Panc1 (cell line): Measurements from ENCODE around the gene C19orf81. TPM values are rescaled to one million over a fixed set of nuclear protein-coding genes. Genes with fewer than 3 reads are reported as not detected.
"Not testable (repeated sequence)": the region's sequence is repeated elsewhere in the genome, so short reads cannot be mapped to it uniquely, and the experiment has no call there.

Experiments used
- ATAC-seq: fragments of 200-7000 bp; cut with Tn5 transposase; 2 replicates; pipeline ENCODE4 v1.9.1; 2020; ENCODE audit warnings: mild to moderate bottlenecking, moderate library complexity
- BruUV-seq: library from RNA; stranded (reverse); fragments of 400-500 nt; replicated peaks from 2 replicates; lab custom pipeline; 2021; lab: Mats Ljungman, UMichigan
- CTCF ChIA-PET: fragments of 300-600 bp; sonication (Branson Sonifier 250); formaldehyde crosslinking; loops from one replicate; lab custom pipeline; 2022; ENCODE audit warnings: antibody characterized with exemption; lab: Charles Lee
- POLR2A ChIA-PET: fragments of 300-600 bp; sonication (Branson Sonifier 250); formaldehyde crosslinking; loops from one replicate; lab custom pipeline; 2022; ENCODE audit warnings: antibody characterized with exemption; lab: Charles Lee
- DNase-seq: peaks from one replicate; pipeline ENCODE4 v3.0.0-alpha.2; 2010; ENCODE audit warnings: low read depth, low spot score
- H3K27ac ChIP-seq: 2 replicates; pipeline ENCODE4 v1.5.1; 2011; ENCODE audit warnings: mild to moderate bottlenecking, low read length, inconsistent platforms
- H3K27me3 ChIP-seq: fragments of 200-500 bp; sonication (Bioruptor generic); 2 replicates; pipeline ENCODE4 v1.6.0; 2014; ENCODE audit warnings: low read length, inconsistent platforms; ENCODE audit not compliant: control insufficient read depth, insufficient read depth
- H3K36me3 ChIP-seq: fragments of 200-500 bp; sonication (Bioruptor generic); 2 replicates; pipeline ENCODE4 v1.5.1; 2014; ENCODE audit warnings: inconsistent platforms, mild to moderate bottlenecking, low read length, moderate library complexity; ENCODE audit not compliant: control insufficient read depth, insufficient read depth
- H3K4me1 ChIP-seq: 2 replicates; pipeline ENCODE4 v1.5.1; 2011; ENCODE audit warnings: inconsistent platforms, mild to moderate bottlenecking, low read length, moderate library complexity; ENCODE audit not compliant: control insufficient read depth, insufficient read depth
- H3K4me3 ChIP-seq, 2 experiments: 2 replicates each; pipeline ENCODE4 v1.5.1; 2011 to 2012; ENCODE audit warnings: low read depth in 2 of 2, low read length in 2 of 2, mild to moderate bottlenecking in 2 of 2, inconsistent platforms in 1 of 2, moderate library complexity in 1 of 2
- H3K9me3 ChIP-seq: fragments of 200-500 bp; sonication (Bioruptor generic); 2 replicates; pipeline ENCODE4 v1.5.1; 2014; ENCODE audit warnings: low read depth, mild to moderate bottlenecking, inconsistent platforms, low read length, moderate library complexity; ENCODE audit not compliant: control insufficient read depth, insufficient read depth
- POLR2AphosphoS5 ChIP-seq: IDR thresholded peaks from 2 replicates; pipeline ENCODE4 v1.6.1; 2012; ENCODE audit warnings: mild to moderate bottlenecking, low read depth, low read length, moderate library complexity
- TCF7L2 ChIP-seq: IDR thresholded peaks from 2 replicates; pipeline ENCODE4 v1.6.1; 2011; ENCODE audit warnings: mild to moderate bottlenecking, low read depth, low read length, inconsistent platforms
- in situ Hi-C: cut with HindIII; loops from 2 replicates; pipeline ENCODE4 v1.10.0; 2016; ENCODE audit warnings: low sequenced_read_pairs, low pct_unique_long_range_greater_than_20kb
- intact Hi-C: fragments of 100-400 bp; cut with micrococcal nuclease; formaldehyde crosslinking; loops from one replicate; pipeline ENCODE4 v1.10.0; 2022; ENCODE audit not compliant: unreplicated experiment
- total RNA-seq: library from RNA; stranded (reverse); gene quantifications from one replicate; pipeline ENCODE4 v1.2.1, GENCODE V29; 2021; ENCODE audit not compliant: unreplicated experiment
- TF ChIP-seq, protein P1 (sequence below), 2 experiments: IDR thresholded peaks; 2 replicates each; pipeline ENCODE4 v1.6.1; 2011 to 2012; ENCODE audit warnings: low read depth in 2 of 2, control low read depth in 1 of 2, low read length in 1 of 2, mild to moderate bottlenecking in 1 of 2, moderate library complexity in 1 of 2; ENCODE audit not compliant: insufficient read depth in 1 of 2
- TF ChIP-seq, protein P2 (sequence below): fragments of 450-650 bp; IDR thresholded peaks from 2 replicates; pipeline ENCODE4 v1.5.1; 2017; ENCODE audit warnings: mild to moderate bottlenecking

The C19orf81 gene
- total RNA-seq, 1 experiment from 2014 or later, result 0.98 TPM

DNA sequence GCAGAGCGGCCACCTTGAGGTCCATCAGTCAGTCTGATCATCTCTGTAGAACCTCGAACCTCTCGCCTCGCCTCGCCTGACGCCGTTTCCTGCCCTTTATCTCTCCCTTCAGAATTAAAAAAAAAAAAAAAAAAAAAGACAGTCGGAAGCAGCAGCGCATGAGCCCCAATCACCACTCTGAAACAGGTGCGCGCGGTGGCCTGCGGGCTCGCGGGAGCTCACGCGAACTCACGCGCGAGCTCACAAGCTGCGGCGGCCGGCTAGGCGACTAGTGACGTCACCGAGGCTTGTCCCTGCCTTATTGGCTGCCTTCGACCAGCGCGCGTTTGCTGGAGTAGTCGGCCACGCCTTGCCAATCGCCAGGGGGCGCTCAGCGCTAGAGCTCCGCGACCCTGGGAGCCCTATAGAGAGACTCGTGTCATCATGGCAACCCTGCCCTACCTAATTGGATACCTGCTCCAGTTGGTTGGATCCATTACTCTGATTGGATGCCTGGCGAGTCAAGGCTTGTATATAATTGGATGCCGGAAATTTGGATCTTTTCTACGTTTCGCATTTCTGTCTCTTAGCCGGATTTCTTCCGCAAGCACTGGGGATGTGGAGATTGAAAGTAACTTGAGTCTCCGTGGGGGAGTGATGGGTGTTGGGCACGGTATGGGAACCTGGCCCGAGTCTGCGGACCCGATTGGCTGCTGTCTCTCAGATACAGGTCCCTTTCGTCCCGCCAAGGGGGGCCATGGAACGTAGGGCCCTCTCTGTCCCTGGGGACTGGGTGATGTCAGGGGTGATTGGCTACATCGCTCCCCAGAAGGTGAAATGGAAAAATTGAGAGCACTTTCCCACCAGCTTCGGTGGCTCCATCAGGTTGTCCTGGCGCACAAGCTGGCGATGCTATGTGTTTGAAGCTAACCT lies 41.1 kb upstream of the C19orf81 start:
- ChIA-PET POLR2A (no interaction called here), CTCF (no interaction called here)
- no peak overlapping the region for H3K4me3 ChIP-seq
- no peaks in the 10 kb centered on the region for H3K4me1 ChIP-seq
- in situ Hi-C loops (no loop called here), intact Hi-C loops (no loop called here)
- BruUV-seq, result no TSS peak
- H3K27me3 ChIP-seq, result no peaks in the 10 kb centered on the region
- H3K9me3 ChIP-seq, result no peaks in the 10 kb centered on the region
- no peak overlapping the region for H3K27ac ChIP-seq
- ATAC-seq (peak; percentile 72), DNase-seq (no peak)
- TF ChIP-seq, protein P1, sequence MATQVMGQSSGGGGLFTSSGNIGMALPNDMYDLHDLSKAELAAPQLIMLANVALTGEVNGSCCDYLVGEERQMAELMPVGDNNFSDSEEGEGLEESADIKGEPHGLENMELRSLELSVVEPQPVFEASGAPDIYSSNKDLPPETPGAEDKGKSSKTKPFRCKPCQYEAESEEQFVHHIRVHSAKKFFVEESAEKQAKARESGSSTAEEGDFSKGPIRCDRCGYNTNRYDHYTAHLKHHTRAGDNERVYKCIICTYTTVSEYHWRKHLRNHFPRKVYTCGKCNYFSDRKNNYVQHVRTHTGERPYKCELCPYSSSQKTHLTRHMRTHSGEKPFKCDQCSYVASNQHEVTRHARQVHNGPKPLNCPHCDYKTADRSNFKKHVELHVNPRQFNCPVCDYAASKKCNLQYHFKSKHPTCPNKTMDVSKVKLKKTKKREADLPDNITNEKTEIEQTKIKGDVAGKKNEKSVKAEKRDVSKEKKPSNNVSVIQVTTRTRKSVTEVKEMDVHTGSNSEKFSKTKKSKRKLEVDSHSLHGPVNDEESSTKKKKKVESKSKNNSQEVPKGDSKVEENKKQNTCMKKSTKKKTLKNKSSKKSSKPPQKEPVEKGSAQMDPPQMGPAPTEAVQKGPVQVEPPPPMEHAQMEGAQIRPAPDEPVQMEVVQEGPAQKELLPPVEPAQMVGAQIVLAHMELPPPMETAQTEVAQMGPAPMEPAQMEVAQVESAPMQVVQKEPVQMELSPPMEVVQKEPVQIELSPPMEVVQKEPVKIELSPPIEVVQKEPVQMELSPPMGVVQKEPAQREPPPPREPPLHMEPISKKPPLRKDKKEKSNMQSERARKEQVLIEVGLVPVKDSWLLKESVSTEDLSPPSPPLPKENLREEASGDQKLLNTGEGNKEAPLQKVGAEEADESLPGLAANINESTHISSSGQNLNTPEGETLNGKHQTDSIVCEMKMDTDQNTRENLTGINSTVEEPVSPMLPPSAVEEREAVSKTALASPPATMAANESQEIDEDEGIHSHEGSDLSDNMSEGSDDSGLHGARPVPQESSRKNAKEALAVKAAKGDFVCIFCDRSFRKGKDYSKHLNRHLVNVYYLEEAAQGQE (IDR thresholded peaks at IDR 0.05; ENCODE audit: insufficient read depth in 1 of 2, low read depth in 2 of 2, low read length in 1 of 2), result no peak
- TF ChIP-seq, protein P2, sequence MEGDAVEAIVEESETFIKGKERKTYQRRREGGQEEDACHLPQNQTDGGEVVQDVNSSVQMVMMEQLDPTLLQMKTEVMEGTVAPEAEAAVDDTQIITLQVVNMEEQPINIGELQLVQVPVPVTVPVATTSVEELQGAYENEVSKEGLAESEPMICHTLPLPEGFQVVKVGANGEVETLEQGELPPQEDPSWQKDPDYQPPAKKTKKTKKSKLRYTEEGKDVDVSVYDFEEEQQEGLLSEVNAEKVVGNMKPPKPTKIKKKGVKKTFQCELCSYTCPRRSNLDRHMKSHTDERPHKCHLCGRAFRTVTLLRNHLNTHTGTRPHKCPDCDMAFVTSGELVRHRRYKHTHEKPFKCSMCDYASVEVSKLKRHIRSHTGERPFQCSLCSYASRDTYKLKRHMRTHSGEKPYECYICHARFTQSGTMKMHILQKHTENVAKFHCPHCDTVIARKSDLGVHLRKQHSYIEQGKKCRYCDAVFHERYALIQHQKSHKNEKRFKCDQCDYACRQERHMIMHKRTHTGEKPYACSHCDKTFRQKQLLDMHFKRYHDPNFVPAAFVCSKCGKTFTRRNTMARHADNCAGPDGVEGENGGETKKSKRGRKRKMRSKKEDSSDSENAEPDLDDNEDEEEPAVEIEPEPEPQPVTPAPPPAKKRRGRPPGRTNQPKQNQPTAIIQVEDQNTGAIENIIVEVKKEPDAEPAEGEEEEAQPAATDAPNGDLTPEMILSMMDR, result peak; percentile 61
- TF ChIP-seq TCF7L2 (no peak), POLR2AphosphoS5 (no peak)
- H3K36me3 ChIP-seq, result no peaks in the 10 kb centered on the region

DNA sequence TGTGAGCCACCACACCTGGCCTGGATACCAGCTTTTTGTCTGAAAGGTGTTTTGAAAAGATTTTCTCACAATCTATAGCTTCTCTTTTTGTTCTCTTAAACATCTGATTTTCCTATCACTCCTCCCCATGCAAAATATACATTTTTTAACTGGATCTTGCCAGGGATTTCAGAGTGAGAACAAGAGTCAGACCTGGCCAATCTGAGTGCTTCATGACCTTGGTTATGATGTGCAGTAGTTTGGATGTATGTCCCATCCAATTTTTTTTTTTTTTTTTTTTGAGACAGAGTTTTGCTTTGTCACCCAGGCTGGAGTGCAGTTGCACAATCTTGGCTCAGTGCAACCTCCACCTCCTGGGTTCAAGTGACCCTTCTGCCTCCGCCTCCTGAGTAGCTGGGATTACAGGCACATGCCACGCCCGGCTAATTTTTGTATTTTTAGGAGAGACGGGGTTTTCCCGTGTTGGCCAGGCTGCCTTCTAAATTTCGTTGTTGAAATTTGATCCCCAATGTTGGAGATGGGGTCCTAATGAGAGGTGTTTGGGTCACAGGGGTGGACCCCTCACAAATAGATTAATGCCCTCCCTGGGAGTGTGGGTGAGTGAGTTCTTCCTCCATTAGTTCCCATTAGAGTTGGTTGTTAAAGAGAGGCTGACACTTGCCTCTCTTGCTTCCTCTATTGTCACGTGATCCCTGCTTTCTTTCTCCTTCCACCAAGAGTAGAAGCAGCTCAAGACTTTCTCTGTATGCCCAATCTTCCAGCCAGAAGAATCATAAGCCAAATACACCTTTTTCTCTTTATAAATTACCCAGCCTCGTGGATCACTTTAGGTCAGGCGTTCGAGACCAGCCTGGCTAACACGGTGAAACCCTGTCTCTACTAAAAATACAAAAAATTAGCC lies 36.5 kb upstream of the C19orf81 start:
- CTCF ChIA-PET, H3K27ac ChIP-seq, DNase-seq, BruUV-seq, H3K4me3 ChIP-seq, intact Hi-C loops, POLR2A ChIA-PET, H3K27me3 ChIP-seq, H3K36me3 ChIP-seq, H3K9me3 ChIP-seq, H3K4me1 ChIP-seq, ATAC-seq, in situ Hi-C loops: not testable (repeated sequence)

DNA sequence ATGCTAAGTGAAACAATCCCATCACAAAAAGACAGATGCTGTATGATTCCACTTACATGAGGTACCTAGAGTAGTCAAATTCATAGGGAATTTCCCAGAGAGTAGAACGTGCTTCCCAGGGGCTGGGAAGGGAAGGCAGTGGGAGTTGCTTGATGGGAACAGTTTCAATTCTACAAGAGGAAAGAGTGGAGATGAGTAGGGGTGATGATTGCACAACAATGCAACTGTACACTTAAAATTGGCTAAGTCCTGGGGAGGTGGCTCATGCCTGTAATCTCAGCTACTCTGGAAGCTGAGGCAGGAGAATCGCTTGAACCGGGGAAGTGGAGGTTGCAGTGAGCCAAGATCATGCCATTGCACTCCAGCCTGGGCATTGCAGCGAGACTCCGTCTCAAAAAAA lies 30.9 kb upstream of the C19orf81 start:
- in situ Hi-C loops, POLR2A ChIA-PET, H3K27ac ChIP-seq, BruUV-seq, CTCF ChIA-PET, H3K36me3 ChIP-seq, H3K27me3 ChIP-seq, H3K4me1 ChIP-seq, H3K9me3 ChIP-seq, DNase-seq, ATAC-seq, H3K4me3 ChIP-seq, intact Hi-C loops: not testable (repeated sequence)

DNA sequence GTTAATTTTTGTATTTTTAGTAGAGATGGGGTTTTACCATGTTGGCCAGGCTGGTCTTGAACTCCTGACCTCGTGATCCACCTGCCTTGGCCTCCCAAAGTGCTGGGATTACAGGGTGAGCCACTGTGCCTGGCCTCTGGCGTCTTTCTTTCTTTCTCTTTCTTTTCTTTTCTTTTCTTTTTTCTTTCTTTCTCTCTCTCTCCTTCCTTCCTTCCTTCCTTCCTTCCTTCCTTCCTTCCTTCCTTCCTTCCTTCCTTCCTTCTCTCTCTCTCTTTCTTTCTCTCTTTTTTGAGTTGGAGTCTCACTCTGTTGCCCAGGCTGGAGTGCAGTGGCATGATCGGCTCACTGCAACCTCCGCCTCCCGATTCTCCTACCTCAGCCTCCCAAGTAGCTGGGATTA lies 30.1 kb upstream of the C19orf81 start:
- intact Hi-C loops, in situ Hi-C loops: not testable (repeated sequence)

DNA sequence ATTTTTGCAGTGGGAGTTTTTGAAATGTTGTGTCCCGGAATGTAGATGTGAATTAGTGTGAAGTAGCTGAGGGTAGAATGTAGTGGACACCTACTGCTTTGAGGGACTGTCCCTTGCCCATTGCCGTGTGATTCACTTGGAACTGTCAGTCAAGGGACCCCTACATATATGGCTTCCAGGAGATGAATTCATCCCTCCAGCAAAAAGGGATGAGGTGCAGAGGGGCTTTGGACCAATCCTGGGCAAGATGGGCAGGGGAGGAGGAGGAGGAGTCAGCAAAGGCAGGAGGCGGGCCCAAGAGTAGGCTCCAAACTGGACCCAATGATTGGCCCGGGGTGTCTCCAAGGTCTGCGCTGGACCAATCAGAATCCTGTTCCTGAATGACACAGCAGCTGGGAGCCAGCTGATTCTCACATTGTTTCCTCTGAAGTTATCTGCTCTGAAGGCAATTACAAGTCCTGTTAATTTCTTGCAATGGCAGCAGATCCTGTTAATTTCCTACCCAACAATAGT lies 28.8 kb upstream of the C19orf81 start:
- H3K36me3 ChIP-seq, ATAC-seq, H3K4me3 ChIP-seq, POLR2A ChIA-PET, H3K27ac ChIP-seq, H3K27me3 ChIP-seq, H3K4me1 ChIP-seq, in situ Hi-C loops, intact Hi-C loops, DNase-seq, H3K9me3 ChIP-seq, BruUV-seq: not testable (repeated sequence)
- CTCF ChIA-PET, result interaction anchor here (0.6 kb wide), 1 partner anchor 12 kb away, joined by 3 read pairs; no protein-coding TSS in a partner anchor

More for the DNA sequence above, 30.1 kb upstream of the C19orf81 start:
- POLR2A ChIA-PET, H3K27ac ChIP-seq, H3K4me3 ChIP-seq, H3K36me3 ChIP-seq, H3K4me1 ChIP-seq, H3K9me3 ChIP-seq, BruUV-seq, CTCF ChIA-PET, ATAC-seq, H3K27me3 ChIP-seq, DNase-seq: not testable (repeated sequence)
